CD14-positive monocyte (primary cell): ENCODE measurements around the gene FARP1. TPM values are rescaled to one million over a fixed set of nuclear protein-coding genes. Genes with fewer than 3 reads are reported as not detected.

Experiments
- DNase-seq, 3 donors: peaks; one replicate each; pipeline ENCODE4 v3.0.0-alpha.2; 2011 to 2022
- H2AFZ ChIP-seq: 2 replicates; pipeline ENCODE4 v1.6.0; 2012; ENCODE audit warnings: mild to moderate bottlenecking, low read depth, low read length, inconsistent platforms; ENCODE audit not compliant: insufficient read depth, poor library complexity, severe bottlenecking
- H3K27ac ChIP-seq, 2 donors: 1 replicate in 1 of 2; 2 replicates in 1 of 2; pipeline ENCODE4 v1.5.1; 2012 to 2013; ENCODE audit warnings: low read length in 2 of 2, control low read depth in 1 of 2, inconsistent platforms in 1 of 2, low read depth in 1 of 2, mild to moderate bottlenecking in 1 of 2
- H3K27me3 ChIP-seq, 2 donors: one replicate each; pipeline versions ENCODE4 v1.6.0 to v1.6.1; 2011 to 2013; ENCODE audit warnings: low read length in 2 of 2; ENCODE audit not compliant: control insufficient read depth in 2 of 2, insufficient read depth in 2 of 2
- H3K36me3 ChIP-seq, 2 donors: replicated peaks in 1 of 2; 1 replicate in 1 of 2; 2 replicates in 1 of 2; pipeline versions ENCODE4 v1.5.1 to v1.6.1; 2012 to 2013; ENCODE audit warnings: low read length in 2 of 2, control low read depth in 1 of 2, inconsistent platforms in 1 of 2, mild to moderate bottlenecking in 1 of 2; ENCODE audit not compliant: insufficient read depth in 2 of 2, control insufficient read depth in 1 of 2
- H3K4me1 ChIP-seq, 2 donors: 1 replicate in 1 of 2; 2 replicates in 1 of 2; pipeline versions ENCODE4 v1.5.1 to v1.6.1; 2012 to 2013; ENCODE audit warnings: low read length in 2 of 2, control low read depth in 1 of 2, inconsistent platforms in 1 of 2, mild to moderate bottlenecking in 1 of 2, moderate library complexity in 1 of 2; ENCODE audit not compliant: insufficient read depth in 2 of 2, control insufficient read depth in 1 of 2
- H3K4me2 ChIP-seq: replicated peaks from 2 replicates; pipeline ENCODE3; 2012; ENCODE audit warnings: low read length, moderate library complexity, mild to moderate bottlenecking; ENCODE audit not compliant: poor library complexity, severe bottlenecking; ENCODE audit errors: extremely low read depth
- H3K4me3 ChIP-seq, 3 experiments: fragments of 200-600 bp in 1 of 3; sonication (generic) in 1 of 3; replicated peaks in 1 of 3; 1 replicate in 2 of 3; 2 replicates in 1 of 3; pipeline ENCODE4 v1.5.1; 2011 to 2013; ENCODE audit warnings: low read length in 3 of 3, mild to moderate bottlenecking in 3 of 3, control low read depth in 2 of 3, low read depth in 2 of 3, inconsistent platforms in 1 of 3, moderate library complexity in 1 of 3
- H3K79me2 ChIP-seq: 2 replicates; pipeline ENCODE4 v1.6.0; 2012; ENCODE audit warnings: mild to moderate bottlenecking, control low read depth, inconsistent platforms, low read length, moderate library complexity; ENCODE audit not compliant: insufficient read depth
- H3K9ac ChIP-seq: 2 replicates; pipeline ENCODE4 v1.6.0; 2017; ENCODE audit warnings: low read length, mild to moderate bottlenecking; ENCODE audit not compliant: insufficient read depth, poor library complexity, severe bottlenecking
- H3K9me3 ChIP-seq, 2 donors: replicated peaks in 1 of 2; 1 replicate in 1 of 2; 2 replicates in 1 of 2; pipeline versions ENCODE4 v1.5.1 to v1.6.1; 2012 to 2013; ENCODE audit warnings: low read length in 2 of 2, control low read depth in 1 of 2; ENCODE audit not compliant: control insufficient read depth in 1 of 2, insufficient read depth in 1 of 2
- H4K20me1 ChIP-seq: 2 replicates; pipeline ENCODE4 v1.6.0; 2012; ENCODE audit warnings: mild to moderate bottlenecking, low read length, control low read depth, moderate library complexity; ENCODE audit not compliant: insufficient read depth
- H3K27ac Mint-ChIP-seq, 7 donors: one replicate each; pipeline ENCODE4 v1.8.0; 2020; ENCODE audit warnings: mild to moderate bottlenecking in 7 of 7, mixed read lengths in 7 of 7, moderate library complexity in 6 of 7, inconsistent platforms in 2 of 7
- H3K27me3 Mint-ChIP-seq, 3 donors: one replicate each; pipeline ENCODE4 v1.8.0; 2021 to 2022; ENCODE audit warnings: low read depth in 3 of 3, mild to moderate bottlenecking in 3 of 3, mixed read lengths in 3 of 3, moderate library complexity in 3 of 3, inconsistent platforms in 1 of 3
- H3K36me3 Mint-ChIP-seq, 2 donors: one replicate each; pipeline ENCODE4 v1.8.0; 2020; ENCODE audit warnings: mixed read lengths in 2 of 2, inconsistent platforms in 1 of 2, mild to moderate bottlenecking in 1 of 2
- H3K4me1 Mint-ChIP-seq: one replicate; pipeline ENCODE4 v1.8.0; 2020; ENCODE audit warnings: mild to moderate bottlenecking, mixed read lengths
- H3K4me3 Mint-ChIP-seq, 2 donors: one replicate each; pipeline ENCODE4 v1.8.0; 2020; ENCODE audit warnings: mild to moderate bottlenecking in 2 of 2, mixed read lengths in 2 of 2, moderate library complexity in 1 of 2
- H3K9me3 Mint-ChIP-seq, 7 donors: one replicate each; pipeline ENCODE4 v1.8.0; 2020 to 2022; ENCODE audit warnings: mixed read lengths in 7 of 7, mild to moderate bottlenecking in 6 of 7, moderate library complexity in 6 of 7, inconsistent platforms in 2 of 7
- WGBS: methylation state at CpG from one replicate; pipeline ENCODE4 v1.1.5; 2013; ENCODE audit warnings: missing lambda C conversion rate; ENCODE audit not compliant: insufficient coverage; 5-methylcytosine and 5-hydroxymethylcytosine counted together
- intact Hi-C, 2 donors: fragments of 100-400 bp; cut with micrococcal nuclease; formaldehyde crosslinking; loops; one replicate each; pipeline versions ENCODE4 v1.15.0 to v1.15.1; 2023
- polyA plus RNA-seq, 3 donors: library from polyadenylated mRNA; depleted of rRNA in 1 of 3; unstranded in 2 of 3; stranded (reverse) in 1 of 3; fragments of 300-500 nt in 2 of 3; fragments of >200 nt in 1 of 3; fragmentation: Illumina TruSeq in 2 of 3; gene quantifications; 1 replicate in 2 of 3; 2 replicates in 1 of 3; pipeline ENCODE4 v1.2.3, GENCODE V29; 2012 to 2021
- TF ChIP-seq, protein P1 (sequence below): fragments of 200-600 bp; IDR thresholded peaks from one replicate; pipeline ENCODE4 v1.8.0; 2022; ENCODE audit warnings: antibody characterized with exemption, mild to moderate bottlenecking

Gene FARP1
- polyA plus RNA-seq, 3 donors: 0.01 to 0.16 (median 0.12) TPM

DNA sequence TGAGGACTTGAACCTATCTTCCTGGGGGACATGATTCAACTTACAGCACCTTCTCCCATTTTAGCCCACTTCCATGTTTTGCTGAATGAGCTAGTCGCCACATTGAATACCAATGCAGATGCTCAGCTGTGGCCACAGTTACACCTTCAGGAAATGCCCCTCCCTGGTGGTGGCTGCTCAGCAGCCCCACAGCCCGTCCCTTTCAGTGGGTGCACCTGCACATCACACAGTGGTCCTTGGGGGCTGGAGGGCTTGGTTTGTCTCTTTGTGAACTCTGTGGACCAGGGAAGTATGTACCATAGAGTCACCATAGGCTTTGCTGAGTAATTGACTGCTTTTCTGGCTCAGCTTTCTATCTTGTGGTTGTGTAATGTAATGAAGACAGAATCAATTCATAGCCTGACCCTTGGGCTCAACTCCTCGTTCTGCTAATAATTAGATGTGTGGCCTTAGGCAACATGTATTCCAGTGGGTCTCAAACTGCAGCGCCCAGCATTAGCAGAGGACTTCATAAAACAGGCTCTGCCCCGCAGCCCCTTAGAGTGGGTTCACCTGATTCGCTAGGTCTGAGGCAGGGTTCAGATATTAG, 48.1 kb upstream of the FARP1 start:
- Histone ChIP-seq H3K4me3 (no peak overlapping the region), H3K27ac (no peak overlapping the region), H3K79me2 (no peaks in the 10 kb centered on the region), H3K9me3 (peaks cover 0 to 2% of the 10 kb centered on the region in 2 donors), H3K4me2 (no peak overlapping the region), H3K9ac (no peak overlapping the region), H3K27me3 (no peaks in the 10 kb centered on the region), H4K20me1 (no peaks in the 10 kb centered on the region), H3K36me3 (no peaks in the 10 kb centered on the region), H3K4me1 (no peaks in the 10 kb centered on the region), H2AFZ (no peak overlapping the region)
- Mint-ChIP-seq H3K27ac (no peak overlapping the region), H3K36me3 (no peaks in the 10 kb centered on the region), H3K4me1 (no peaks in the 10 kb centered on the region), H3K9me3 (peaks cover 5 to 35% (median 13%) of the 10 kb centered on the region in 7 donors), H3K27me3 (peaks cover 0 to 5% (median 0%) of the 10 kb centered on the region in 3 donors), H3K4me3 (no peak overlapping the region)
- intact Hi-C loops: no loop called here
- DNase-seq: no peak
- TF ChIP-seq, protein P1, sequence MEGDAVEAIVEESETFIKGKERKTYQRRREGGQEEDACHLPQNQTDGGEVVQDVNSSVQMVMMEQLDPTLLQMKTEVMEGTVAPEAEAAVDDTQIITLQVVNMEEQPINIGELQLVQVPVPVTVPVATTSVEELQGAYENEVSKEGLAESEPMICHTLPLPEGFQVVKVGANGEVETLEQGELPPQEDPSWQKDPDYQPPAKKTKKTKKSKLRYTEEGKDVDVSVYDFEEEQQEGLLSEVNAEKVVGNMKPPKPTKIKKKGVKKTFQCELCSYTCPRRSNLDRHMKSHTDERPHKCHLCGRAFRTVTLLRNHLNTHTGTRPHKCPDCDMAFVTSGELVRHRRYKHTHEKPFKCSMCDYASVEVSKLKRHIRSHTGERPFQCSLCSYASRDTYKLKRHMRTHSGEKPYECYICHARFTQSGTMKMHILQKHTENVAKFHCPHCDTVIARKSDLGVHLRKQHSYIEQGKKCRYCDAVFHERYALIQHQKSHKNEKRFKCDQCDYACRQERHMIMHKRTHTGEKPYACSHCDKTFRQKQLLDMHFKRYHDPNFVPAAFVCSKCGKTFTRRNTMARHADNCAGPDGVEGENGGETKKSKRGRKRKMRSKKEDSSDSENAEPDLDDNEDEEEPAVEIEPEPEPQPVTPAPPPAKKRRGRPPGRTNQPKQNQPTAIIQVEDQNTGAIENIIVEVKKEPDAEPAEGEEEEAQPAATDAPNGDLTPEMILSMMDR: no peak
- WGBS: 90% methylated on average over 2 of the region's 6 CpGs

DNA sequence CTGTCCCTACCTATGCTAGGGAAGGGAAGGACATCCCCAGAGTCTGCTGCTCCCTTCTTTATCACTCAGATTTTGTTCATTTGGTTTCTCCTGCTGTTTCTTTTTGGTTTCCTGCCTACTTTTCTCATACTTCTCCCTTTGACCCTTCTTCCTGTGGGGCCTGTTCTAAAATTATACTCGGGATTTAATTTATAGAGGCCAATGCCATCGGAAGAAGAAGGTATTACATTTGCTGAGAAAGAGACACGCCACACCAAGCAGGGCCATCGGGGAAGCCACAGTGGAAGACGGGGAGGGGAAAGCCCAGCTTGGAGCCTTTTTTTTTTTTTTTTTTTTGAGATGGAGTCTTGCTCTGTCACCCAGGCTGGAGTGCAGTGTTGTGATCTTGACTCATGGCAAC, 46.8 kb upstream of the FARP1 start:
- Histone ChIP-seq H3K27me3 (no peaks in the 10 kb centered on the region), H3K4me3 (no peak overlapping the region), H3K36me3 (no peaks in the 10 kb centered on the region), H3K4me2 (no peak overlapping the region), H3K9me3 (peaks cover 0 to 2% of the 10 kb centered on the region in 2 donors), H4K20me1 (no peaks in the 10 kb centered on the region), H3K79me2 (no peaks in the 10 kb centered on the region), H2AFZ (no peak overlapping the region), H3K9ac (no peak overlapping the region), H3K27ac (no peak overlapping the region), H3K4me1 (no peaks in the 10 kb centered on the region)
- intact Hi-C loops: no loop called here
- Mint-ChIP-seq H3K36me3 (no peaks in the 10 kb centered on the region), H3K9me3 (peaks cover 5 to 26% (median 13%) of the 10 kb centered on the region in 7 donors), H3K27ac (no peak overlapping the region), H3K4me1 (no peaks in the 10 kb centered on the region), H3K27me3 (peaks cover 0 to 5% (median 0%) of the 10 kb centered on the region in 3 donors), H3K4me3 (no peak overlapping the region)
- 75% methylated on average over 4 of the region's 5 CpGs for WGBS
- no peak for DNase-seq
- TF ChIP-seq, protein P1: no peak
